H1 (cell line): Measurements from ENCODE around the gene ONECUT3.

Source experiments
- EP300 ChIP-seq, 2 experiments: IDR thresholded peaks; 1 replicate in 1 of 2; 2 replicates in 1 of 2; pipeline ENCODE4 v1.6.1; 2011 to 2012; ENCODE audit warnings: low read depth in 2 of 2, low read length in 2 of 2, mild to moderate bottlenecking in 2 of 2, borderline replicate concordance in 1 of 2, inconsistent platforms in 1 of 2, moderate library complexity in 1 of 2
- KDM5A ChIP-seq: fragments of 200-600 bp; IDR thresholded peaks from 2 replicates; pipeline ENCODE4 v1.7.1; 2012; ENCODE audit warnings: mild to moderate bottlenecking, low read length, inconsistent platforms, mixed read lengths
- POLR2A ChIP-seq, 2 experiments: IDR thresholded peaks; 1 replicate in 1 of 2; 2 replicates in 1 of 2; pipeline ENCODE4 v1.6.1; 2011; ENCODE audit warnings: low read depth in 2 of 2, low read length in 2 of 2, mild to moderate bottlenecking in 2 of 2; ENCODE audit errors: control extremely low read depth in 1 of 2
- POLR2AphosphoS5 ChIP-seq: IDR thresholded peaks from 2 replicates; pipeline ENCODE4 v1.6.1; 2011; ENCODE audit warnings: low read depth, low read length
- RAD21 ChIP-seq, 2 experiments: IDR thresholded peaks in 1 of 2; conservative IDR thresholded peaks in 1 of 2; 2 replicates each; pipeline ENCODE4 v1.6.1; 2011; ENCODE audit warnings: low read depth in 2 of 2, low read length in 2 of 2, improper control_type of control experiment in 1 of 2, inconsistent platforms in 1 of 2, mild to moderate bottlenecking in 1 of 2, moderate library complexity in 1 of 2
- TEAD4 ChIP-seq: IDR thresholded peaks from 2 replicates; pipeline ENCODE4 v1.6.1; 2012; ENCODE audit warnings: low read depth, low read length, inconsistent platforms, mixed read lengths
- TF ChIP-seq, protein P1 (sequence below): IDR thresholded peaks from 2 replicates; pipeline ENCODE4 v1.6.1; 2012; ENCODE audit warnings: inconsistent platforms
- TF ChIP-seq, protein P2 (sequence below), 3 experiments: IDR thresholded peaks; 1 replicate in 2 of 3; 2 replicates in 1 of 3; pipeline versions ENCODE4 v1.5.1 to v1.6.1; 2011; ENCODE audit warnings: low read length in 3 of 3, mild to moderate bottlenecking in 3 of 3, inconsistent platforms in 2 of 3, low read depth in 1 of 3, moderate library complexity in 1 of 3; ENCODE audit not compliant: insufficient read depth in 1 of 3; ENCODE audit errors: control extremely low read depth in 1 of 3

GRCh38 chr19:1823020-1823419 is 69.7 kb downstream of the ONECUT3 start:
- no peak for TF ChIP-seq EP300 (IDR thresholded peaks at IDR 0.05; ENCODE audit: borderline replicate concordance in 1 of 2, low read depth in 2 of 2, low read length in 2 of 2)
- TF ChIP-seq, protein P1, sequence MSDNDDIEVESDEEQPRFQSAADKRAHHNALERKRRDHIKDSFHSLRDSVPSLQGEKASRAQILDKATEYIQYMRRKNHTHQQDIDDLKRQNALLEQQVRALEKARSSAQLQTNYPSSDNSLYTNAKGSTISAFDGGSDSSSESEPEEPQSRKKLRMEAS, result no peak
- no peak for TF ChIP-seq RAD21 (IDR thresholded peaks at IDR 0.05 in 1 of 2, conservative IDR thresholded peaks at IDR 0.05 in 1 of 2; ENCODE audit: low read depth in 2 of 2, low read length in 2 of 2)
- TF ChIP-seq, protein P2, sequence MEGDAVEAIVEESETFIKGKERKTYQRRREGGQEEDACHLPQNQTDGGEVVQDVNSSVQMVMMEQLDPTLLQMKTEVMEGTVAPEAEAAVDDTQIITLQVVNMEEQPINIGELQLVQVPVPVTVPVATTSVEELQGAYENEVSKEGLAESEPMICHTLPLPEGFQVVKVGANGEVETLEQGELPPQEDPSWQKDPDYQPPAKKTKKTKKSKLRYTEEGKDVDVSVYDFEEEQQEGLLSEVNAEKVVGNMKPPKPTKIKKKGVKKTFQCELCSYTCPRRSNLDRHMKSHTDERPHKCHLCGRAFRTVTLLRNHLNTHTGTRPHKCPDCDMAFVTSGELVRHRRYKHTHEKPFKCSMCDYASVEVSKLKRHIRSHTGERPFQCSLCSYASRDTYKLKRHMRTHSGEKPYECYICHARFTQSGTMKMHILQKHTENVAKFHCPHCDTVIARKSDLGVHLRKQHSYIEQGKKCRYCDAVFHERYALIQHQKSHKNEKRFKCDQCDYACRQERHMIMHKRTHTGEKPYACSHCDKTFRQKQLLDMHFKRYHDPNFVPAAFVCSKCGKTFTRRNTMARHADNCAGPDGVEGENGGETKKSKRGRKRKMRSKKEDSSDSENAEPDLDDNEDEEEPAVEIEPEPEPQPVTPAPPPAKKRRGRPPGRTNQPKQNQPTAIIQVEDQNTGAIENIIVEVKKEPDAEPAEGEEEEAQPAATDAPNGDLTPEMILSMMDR (IDR thresholded peaks at IDR 0.05; ENCODE audit: control extremely low read depth in 1 of 3, insufficient read depth in 1 of 3, low read depth in 1 of 3, low read length in 3 of 3), result no peak
- TF ChIP-seq TEAD4, result no peak
- TF ChIP-seq KDM5A, result no peak
- no peak for TF ChIP-seq POLR2AphosphoS5
- no peak for TF ChIP-seq POLR2A (IDR thresholded peaks at IDR 0.05; ENCODE audit: control extremely low read depth in 1 of 2, low read depth in 2 of 2, low read length in 2 of 2)
